NCI-H345 treated with DMSO at 0.1 percent for 48 hours (cell line): ENCODE measurements around the gene CCNG2.

Experiments used
- DNase-seq: peaks from one replicate; lab custom pipeline; 2025; ENCODE audit not compliant: unreplicated experiment; lab: John Stamatoyannopoulos, UW

CCNG2 gene

DNA sequence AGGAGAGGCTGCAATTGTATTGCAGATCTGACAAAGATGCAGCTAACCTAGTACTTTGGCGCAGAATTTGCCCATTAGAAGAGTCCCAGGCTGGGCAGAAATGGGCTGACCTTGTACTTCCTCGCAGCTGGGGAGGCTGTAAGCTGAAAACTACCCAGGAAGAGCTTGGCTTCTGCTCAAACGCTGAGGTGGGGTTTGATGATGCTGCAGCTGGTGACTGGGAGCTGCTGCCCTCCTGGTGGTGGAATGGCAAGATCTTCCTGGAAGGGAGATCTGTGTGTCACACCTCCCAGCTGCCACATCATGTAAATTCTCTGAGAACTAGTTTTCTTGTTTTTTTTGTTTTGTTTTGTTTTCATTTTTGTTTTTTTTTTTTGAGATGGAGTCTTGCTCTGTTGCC, 17.4 kb downstream of the CCNG2 start:
- no peak for DNase-seq

- no peak for DNase-seq
Measured at GRCh38 chr4:77175201-77175611, 18.2 kb downstream of the CCNG2 start.

DNA sequence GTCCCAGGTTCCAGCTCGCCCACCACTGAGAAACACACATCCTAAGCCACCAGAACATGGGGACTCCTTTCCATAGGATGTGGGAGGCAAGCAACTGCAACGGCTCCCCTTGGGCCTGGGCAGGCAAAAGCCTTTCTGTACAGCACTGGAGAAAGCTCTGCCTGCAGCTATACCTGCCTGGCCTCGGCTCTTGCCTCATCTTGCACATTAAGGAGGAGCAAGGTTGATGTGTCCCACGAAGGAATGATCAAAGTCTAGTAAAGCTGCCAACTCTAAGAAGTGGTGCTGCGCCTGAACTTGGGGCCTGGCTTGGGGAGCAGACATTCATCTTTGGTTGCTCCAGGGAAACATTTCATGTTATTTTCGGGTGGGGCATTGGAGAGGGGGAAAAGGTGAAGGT, 19.6 kb downstream of the CCNG2 start:
- no peak for DNase-seq

GRCh38 chr4:77177199-77177598, 20.2 kb downstream of the CCNG2 start:
- DNase-seq = no peak

- no peak for DNase-seq
Measured at GRCh38 chr4:77178560-77178959, 21.6 kb downstream of the CCNG2 start.

- no peak for DNase-seq
Measured at GRCh38 chr4:77179519-77179918, 22.5 kb downstream of the CCNG2 start.

- DNase-seq = no peak
Measured at GRCh38 chr4:77181720-77182119, 24.7 kb downstream of the CCNG2 start.

GRCh38 chr4:77183777-77184420, 26.9 kb downstream of the CCNG2 start:
- DNase-seq = no peak

DNA sequence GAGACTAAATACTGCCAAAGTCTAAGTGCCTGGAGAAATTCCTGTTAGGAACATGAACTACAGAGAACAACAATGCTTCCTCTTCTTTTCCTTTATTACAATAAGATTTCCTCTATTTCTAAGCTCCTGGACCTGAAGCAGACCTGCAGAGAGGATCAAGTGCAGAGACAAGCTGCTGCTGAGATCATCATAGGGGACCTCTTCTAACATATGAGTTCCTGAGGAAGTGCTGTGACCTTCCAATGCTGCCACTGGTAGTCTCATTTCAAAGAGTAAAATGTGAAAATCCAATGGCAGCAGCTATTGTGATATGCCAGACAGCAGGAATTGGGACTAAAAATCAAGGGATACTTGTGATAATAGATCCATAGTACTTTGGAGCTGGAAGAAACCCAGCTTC, 28.0 kb downstream of the CCNG2 start:
- DNase-seq = no peak

DNA sequence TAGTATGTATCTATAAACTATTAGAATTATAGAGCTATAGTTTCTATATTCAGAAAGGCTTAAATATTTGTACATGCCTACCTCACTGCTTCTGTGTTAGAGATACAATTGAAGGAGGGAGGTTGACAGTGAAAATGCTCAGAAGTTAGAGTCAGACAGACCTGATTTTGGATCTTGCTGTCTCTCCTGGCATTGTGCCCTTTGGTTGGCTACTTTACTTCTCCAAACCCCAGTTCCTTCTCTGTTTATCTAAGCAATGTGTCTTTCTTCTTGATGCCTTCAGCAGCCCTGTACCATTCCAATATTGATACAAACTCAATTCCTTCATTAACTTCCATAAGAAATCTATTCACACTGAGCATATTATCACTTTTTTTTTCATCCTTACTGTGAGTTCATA, 28.7 kb downstream of the CCNG2 start:
- DNase-seq = no peak

DNA sequence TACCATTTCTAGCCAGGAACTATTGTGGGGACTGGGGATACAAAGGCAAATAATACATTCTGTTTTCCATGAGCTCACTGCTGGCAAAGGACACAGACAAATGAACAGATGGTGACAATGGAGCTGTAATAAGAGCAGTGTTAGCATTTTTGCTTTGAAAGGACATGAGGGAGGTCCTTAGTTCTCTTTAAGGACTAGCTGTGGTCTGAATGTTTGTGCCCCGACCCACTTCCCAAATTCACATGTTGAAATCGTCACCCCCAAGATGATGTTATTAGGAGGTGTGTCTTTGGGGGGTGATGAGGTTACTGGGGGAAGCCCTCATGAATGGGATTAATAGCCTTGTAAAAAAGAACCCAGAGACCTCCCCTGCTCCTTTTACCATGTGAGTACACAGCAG, 30.3 kb downstream of the CCNG2 start:
- DNase-seq = no peak

GRCh38 chr4:77188498-77189220, 31.7 kb downstream of the CCNG2 start:
- DNase-seq = no peak

- DNase-seq = no peak
Measured at GRCh38 chr4:77189412-77189811, 32.4 kb downstream of the CCNG2 start.

GRCh38 chr4:77190053-77190452, 33.0 kb downstream of the CCNG2 start:
- DNase-seq = no peak

DNA sequence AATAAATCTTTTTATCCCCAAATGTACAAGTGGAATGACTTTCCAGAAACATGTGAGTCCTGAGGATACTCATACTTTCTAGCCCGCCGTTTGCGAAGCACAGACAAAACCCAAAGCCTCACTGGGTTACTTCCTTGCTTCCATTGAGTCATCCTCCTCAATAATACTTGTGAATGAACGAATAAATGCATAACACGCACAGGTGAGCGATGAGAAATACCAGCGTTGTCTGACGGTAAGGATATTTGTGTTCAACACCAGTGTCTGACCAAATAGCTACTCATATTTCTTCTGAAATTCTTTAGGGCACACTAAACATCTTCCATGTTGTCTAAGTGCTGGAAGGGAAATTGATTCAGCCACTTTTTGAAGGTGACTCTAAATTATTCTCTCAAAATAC, 36.0 kb downstream of the CCNG2 start:
- DNase-seq = no peak

DNA sequence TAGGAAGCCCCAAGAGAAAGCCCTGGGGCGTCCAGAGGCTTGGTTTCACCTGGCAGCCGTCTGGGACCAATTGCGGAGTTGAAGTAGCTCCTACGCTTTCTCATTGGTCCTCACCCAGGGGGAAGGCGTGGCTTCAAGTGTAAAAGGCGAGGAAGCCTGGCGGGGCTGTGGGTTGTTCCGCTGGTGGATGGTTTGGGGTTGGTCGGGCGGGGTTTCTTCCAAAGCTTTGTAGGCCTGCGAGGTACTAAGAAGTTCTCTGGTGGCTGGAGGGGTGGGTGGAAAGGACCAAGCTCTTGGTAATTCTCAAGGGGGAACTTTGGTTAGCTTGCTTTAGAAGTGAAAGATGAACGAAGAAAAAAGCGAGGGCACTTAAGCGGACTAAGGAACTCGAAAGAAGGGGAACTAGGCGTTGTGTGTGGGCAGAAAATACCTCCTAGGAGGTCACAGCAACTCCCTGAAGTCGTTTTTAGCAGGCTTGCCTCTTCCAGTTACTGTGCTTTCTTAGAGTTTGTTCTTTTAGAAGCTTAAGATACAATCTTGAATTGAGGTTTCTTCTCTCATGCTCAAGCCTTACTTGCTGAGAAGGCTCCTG, 36.6 kb downstream of the CCNG2 start:
- DNase-seq = no peak

GRCh38 chr4:77194366-77194765, 37.4 kb downstream of the CCNG2 start:
- no peak for DNase-seq

DNA sequence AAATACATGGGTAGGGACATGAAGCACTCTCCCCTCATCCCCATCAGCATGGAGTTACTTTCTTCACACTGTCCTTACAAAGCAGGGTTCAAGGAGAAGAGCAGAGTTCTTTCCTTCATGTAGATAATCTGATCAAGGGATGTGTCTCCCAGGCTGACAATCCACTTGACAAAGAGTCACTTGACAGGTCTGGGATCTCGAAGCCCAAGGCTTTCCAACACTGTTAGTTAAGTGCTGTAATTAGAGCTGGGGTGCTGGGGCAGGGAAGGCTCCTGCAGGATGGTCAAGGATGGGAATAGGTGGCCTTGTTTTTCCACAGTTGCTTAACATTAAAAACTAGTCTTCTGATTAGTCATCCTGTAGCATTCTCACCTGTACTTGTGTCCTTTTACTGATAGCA, 38.0 kb downstream of the CCNG2 start:
- no peak for DNase-seq

DNA sequence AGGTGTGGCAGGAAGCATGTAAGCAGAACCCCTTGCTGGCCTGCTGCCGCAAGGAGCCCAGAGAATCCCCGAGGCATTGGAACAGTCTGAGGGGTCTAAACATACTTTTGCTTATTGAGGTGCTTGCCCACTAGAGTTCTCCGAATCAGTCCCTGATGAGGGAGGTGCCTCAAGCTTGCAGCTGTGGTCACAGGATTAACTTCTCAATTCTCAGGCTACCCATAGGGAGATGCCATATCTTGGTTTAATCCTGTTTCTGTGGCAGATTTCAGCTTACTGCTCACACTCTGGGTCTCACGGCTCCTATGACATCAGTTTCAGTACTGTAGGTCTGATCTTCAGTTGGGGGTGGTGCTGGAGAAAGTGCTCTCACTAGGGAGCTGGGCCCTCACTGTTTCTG, 39.9 kb downstream of the CCNG2 start:
- DNase-seq = no peak

DNA sequence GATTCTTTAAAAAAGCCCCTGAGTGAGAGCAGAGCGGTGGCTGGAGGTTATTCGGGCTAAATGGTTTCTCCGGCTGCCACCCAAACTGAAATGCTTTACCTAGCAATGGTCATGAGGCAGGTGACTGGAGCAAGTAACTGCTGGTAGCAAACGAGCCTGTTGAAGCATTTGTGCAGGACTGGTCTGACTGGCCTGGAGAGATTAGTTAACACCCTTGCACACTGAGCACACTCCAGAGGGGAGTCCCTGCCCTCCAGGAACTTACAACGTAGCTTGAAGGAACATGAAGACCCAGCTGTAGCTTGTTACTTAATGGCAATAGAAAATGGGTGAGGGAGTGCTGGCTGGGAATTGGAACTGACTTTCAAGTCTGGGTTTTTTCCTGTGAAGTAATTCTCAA, 40.4 kb downstream of the CCNG2 start:
- no peak for DNase-seq

- no peak for DNase-seq
Measured at GRCh38 chr4:77197831-77198230, 40.8 kb downstream of the CCNG2 start.

GRCh38 chr4:77199276-77199675, 42.3 kb downstream of the CCNG2 start:
- DNase-seq = no peak

DNA sequence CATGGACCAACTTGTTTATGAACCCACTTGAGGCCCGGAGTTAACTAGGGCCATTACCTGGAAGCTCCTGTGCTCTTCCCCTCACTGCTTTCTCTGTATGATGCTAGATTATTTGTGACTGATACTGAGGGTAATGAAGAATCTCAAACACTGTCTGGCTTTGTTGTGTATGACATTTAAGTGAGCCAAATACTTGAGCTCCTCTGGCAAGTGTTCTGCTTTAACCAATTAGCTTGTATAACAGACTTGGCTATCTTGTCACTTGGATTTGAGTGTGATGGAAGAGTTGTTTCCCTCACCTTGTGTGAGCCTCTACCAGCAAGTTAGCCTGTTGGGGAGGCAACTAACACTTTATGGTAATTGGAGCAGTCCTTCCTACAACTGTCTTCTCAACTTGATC, 42.7 kb downstream of the CCNG2 start:
- DNase-seq = no peak
